Measurements from ENCODE around the gene CD22.
"Not testable (repeated sequence)": the region's sequence is repeated elsewhere in the genome, so short reads cannot be mapped to it uniquely, and the experiment has no call there.

The CD22 gene

DNA sequence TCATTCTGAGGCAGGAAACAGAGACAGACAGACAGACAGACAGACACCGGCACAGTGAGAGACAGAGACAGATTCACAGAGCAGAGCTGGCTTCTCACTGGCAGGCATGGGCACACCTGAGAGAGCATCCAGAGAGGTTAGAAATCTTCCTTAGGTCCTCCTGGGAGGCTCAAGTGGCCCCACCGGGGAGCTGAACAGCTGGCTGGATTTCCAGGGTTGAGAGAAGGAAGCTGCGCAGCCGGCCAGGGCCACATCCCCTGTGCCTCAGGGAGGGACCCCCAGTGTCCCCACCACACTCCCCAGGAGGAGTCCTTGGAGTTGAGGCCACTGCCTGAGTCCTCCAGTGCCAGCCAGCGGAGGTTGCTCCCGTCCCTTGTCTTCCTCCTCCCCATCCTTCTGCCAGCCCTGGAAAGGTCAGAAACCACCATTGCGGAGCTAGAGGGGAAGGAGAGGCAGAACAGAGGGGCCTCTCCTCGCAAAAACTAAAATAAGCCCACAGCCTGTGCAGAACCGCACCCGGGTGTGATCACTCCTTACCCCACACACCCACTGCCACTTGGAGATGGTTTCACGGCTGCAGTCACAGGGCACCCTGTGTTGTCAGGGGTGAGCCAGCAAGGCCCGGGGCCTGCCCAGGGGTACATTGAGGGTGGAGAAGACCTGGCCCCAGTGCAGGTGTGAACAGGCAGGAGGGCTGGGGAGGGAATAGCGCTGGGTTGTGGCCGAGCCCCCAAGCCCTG is 33.4 kb downstream of the CD22 start:
- DNase-seq, result no peak

GRCh38 chr19:35363001-35363590 is 34.1 kb downstream of the CD22 start:
- DNase-seq, result no peak

DNA sequence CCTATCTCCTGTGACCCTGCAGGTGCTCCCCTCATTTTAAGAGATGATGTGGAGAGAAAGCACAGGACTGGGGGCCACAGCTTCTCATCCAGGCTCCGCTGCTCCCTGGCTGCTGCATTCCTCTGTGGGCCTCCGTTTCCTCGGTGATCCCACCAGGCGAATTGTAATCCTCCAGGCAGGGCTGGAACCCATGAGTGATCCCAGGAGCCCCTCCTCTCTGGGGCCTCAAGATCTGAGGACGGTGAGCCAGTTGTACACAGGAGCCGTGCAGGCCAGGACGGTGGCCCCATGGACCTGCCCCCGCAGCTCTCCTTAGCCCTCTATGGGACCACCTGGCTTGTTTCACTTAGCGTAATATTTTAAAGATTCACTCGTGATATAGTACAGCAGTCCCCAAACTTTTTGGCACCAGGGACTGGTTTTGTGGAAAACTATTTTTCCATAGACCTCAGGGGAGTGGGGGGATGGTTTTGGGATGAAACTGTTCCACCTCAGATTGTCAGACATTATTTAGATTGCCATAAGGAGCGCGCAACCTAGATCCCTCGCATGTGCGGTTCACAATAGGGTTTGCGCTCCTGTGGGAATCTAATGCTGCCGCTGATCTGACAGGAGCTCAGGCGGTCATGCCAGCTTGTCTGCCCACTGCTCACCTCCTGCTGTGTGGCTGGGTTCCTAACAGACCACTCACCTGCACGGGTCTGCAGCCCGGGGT is 34.9 kb downstream of the CD22 start:
- DNase-seq, result no peak

- no peak for DNase-seq
Measured at GRCh38 chr19:35365303-35365702, 36.3 kb downstream of the CD22 start.

- no peak for DNase-seq
Measured at GRCh38 chr19:35368378-35368777, 39.4 kb downstream of the CD22 start.

DNA sequence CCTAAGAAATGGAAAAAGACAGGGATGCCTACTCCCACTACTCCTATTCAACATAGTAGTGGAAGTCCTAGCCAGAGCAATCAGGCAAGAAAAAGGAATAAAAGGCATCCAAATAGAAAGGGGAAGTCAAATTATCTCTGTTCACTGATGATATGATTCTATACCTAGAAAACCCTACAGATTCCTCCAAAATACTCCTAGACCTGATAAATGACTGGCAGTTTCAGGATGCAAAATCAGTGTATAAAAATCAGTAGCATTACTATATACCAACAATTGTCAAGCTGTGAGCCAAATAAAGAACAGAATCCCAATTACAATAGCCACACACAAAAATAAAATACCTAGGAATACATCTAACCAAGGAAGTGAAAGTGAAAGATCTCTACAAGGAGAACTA is 40.5 kb downstream of the CD22 start:
- no peak for DNase-seq

- DNase-seq, result no peak
Measured at GRCh38 chr19:35370722-35371121, 41.7 kb downstream of the CD22 start, which contains the start of gene GPR42. Gene GPR42, plus strand, starts transcription at chr19:35371068. Its CDS starts 292 bp downstream, at chr19:35371360.

DNA sequence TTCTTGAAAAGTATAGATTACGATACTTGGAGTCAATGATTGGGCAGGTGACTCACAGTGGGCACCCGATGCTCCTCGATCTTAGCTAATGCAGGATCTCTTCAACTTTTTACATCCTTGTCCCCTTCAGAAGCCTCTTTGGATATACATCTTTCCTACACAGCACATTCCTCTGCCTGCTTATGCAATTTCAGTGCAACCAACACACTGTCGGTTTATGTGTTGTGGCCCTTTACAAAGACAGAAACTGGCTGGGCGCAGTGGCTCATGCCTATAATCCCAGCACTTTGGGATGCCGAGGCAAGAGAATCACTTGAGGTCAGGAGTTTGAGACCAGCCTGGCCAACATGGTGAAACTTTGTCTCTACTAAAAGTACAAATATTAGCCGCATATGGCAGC is 44.5 kb downstream of the CD22 start:
- no peak for DNase-seq

GRCh38 chr19:35374031-35374430 is 45.0 kb downstream of the CD22 start:
- not testable (repeated sequence) for DNase-seq

GRCh38 chr19:35375505-35376307 is 46.7 kb downstream of the CD22 start:
- no peak for DNase-seq

DNA sequence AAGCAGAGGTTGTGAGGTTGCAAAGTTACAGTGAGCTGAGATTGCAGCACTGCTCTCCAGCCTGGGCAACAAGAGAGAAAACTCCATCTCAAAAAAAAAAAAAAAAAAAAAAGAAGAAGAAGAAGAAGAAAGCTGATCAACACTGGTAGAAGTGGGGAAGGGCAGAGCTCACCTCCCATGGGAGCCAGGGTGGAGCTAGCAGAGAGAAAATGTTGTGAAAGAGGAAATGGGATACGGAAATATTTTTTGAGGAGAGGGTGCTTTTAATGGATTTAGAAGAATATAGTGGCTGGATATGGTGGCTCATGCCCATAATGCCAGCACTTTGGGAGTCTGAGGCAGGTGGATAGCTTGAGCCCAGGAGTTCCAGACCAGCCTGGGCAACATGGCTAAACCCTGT is 48.7 kb downstream of the CD22 start:
- no peak for DNase-seq

DNA sequence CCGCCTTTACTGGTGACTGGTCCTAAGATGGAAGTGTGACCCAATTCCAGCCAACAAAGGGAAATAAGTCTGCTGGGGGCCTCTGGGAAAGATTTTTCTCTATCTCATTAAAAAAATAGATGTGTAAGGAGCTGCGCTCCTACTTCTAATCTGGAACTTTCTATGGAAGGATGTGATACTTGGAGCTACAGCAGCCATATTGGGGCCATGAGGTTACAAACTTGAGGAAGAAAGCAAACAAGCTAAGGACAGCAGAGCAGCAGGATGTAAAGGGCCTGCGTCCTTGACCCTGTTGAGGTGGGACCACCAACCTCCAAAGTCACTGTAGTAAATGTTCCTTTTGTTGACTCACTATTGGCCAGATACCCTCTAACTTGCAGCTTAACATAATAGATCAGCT is 49.4 kb downstream of the CD22 start:
- DNase-seq, result no peak

DNA sequence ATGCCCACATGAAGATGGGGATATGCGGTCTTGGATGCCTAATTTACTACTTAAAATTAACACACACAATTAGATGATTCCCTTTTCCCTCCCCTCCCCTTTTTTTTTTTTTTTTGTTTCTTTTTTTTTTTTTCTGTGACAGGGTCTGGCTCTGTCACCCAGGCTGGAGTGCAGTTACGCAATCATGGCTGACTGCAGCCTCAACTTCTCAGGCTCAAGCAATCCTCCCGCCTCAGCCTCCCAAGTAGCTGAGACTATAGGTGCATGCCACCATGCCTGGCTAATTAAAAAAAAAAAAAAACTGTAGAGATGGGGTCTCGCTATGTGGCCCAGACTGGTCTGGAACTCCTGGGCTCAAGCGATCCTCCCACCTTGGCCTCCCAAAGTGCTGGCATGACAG is 50.6 kb downstream of the CD22 start:
- not testable (repeated sequence) for DNase-seq

GRCh38 chr19:35379992-35380391 is 51.0 kb downstream of the CD22 start:
- no peak for DNase-seq

DNA sequence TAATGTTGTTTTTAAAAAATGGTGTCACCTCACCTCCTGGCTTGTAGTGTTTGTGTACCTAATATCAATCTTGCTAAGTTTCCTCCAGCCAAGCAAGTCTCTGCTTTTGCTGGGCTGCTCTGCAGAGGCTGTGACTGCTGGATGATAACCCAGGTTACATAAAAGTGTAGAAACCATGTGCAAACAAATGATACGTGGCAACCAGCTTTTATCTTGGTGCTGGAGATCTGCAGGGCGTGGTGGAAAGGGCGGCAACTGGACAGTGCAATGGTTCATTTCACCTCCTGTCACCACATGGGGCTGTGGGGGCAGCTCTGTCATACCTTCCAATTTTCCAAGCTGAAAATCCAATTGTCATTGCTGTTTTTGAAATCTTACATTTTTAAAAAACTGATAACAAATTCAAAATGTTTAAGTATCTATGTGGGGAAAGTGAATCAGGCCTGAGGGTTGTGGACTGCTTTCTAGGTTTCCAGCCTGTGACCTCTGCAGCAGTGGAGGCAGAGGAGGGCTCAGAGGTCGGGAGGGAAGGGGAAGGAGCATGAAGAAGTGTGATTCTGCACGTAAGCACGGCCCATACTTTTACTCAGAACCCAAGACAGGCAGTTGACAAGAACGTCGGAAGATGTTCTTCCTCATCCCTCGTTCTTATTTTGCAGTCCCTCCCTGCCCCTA is 51.6 kb downstream of the CD22 start:
- DNase-seq, result no peak

DNA sequence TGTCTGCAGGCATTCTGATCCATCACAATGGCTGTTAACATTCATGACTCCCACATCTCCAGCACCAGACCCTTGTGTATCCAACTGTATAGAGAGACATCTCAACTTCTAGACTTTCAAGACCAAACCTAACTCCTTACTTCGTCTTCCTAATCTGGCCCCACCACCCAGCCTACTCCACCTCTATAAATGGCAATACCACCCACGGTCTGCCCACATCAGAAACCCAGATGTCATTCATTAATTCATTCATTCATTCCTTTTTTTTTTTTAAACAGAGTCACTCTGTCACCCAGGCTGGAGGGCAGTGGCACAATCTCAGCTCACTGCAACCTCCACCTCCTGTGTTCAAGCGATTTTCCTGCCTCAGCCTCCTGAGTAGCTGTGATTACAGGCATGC is 52.3 kb downstream of the CD22 start:
- DNase-seq, result no peak

DNA sequence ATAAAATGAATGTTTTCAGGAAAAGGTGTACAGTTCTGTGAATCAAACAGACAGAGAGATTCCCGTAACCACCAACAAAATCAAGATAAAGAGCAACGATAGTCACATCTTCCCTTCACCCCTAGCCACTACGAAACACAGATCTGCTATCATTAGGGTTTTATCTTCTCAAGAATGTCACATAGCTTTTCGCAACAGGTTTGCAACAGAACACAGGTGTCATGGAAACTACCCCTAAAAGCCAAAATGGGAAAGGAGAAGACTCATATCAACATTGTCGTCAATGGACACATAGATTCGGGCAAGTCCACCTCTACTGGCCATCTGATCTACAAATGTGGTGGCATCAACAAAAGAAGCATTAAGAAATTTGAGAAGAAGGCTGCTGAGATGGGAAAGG is 52.9 kb downstream of the CD22 start:
- DNase-seq, result no peak

- no peak for DNase-seq
Measured at GRCh38 chr19:35383536-35383935, 54.5 kb downstream of the CD22 start.

DNA sequence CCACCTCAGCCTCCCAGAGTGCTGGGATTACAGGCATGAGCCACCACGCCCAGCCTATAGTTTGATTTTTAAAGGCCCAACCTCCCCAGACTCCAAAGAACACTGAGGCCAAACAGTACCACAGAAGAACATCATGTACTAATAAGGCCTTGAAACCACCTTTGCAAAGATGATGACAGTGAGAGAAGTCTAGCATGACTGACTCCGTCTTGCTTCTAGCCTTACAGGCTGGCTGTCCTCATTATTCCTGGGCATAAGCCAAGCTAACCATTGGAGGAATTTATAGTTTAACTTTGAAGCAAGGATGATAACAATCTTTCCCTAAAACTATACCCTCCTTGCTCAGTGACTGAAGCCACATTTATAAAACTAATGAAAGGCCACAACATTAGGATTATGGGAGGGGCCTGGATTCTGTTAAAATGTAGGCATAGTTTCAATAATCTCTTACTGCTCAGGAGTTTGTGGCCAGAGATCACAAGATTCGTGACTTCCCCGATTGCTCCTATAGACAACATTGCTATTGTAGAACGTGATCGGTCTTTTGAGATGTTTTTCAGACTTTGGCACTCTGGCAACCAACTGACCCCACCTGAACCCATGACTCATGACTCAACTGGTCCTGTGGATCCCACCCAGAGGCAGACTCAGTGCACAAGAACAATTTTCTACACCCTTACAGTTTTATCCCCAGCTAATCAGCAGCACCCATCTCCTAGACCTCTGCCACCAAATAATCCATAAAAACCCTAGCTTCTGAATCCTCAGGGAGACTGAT is 59.5 kb downstream of the CD22 start:
- no peak for DNase-seq

- DNase-seq, result no peak
Measured at GRCh38 chr19:35389192-35389861, 60.3 kb downstream of the CD22 start.
